Measurements from ENCODE around the gene HOMER2.

DNA sequence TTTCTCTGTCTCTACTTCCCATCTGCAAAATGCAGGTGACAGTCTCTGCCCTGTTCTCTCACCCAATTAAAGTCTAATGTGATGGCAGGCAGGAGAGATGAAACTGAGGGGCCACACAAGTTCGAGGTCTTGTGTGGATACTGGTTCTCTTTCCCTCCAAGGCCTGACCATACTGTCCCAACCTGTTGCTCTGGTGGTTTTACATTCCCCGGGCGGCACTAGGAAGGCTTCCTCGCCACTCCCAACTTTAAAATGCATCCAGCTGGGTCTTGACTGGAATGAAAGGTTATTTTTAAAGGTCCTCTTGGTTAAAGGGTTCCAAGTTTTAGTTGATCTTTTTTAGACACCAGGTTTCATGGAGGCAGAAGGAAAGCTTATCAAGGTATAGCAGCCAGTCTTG is 105.9 kb downstream of the HOMER2 start:
- TF ChIP-seq, protein P1, sequence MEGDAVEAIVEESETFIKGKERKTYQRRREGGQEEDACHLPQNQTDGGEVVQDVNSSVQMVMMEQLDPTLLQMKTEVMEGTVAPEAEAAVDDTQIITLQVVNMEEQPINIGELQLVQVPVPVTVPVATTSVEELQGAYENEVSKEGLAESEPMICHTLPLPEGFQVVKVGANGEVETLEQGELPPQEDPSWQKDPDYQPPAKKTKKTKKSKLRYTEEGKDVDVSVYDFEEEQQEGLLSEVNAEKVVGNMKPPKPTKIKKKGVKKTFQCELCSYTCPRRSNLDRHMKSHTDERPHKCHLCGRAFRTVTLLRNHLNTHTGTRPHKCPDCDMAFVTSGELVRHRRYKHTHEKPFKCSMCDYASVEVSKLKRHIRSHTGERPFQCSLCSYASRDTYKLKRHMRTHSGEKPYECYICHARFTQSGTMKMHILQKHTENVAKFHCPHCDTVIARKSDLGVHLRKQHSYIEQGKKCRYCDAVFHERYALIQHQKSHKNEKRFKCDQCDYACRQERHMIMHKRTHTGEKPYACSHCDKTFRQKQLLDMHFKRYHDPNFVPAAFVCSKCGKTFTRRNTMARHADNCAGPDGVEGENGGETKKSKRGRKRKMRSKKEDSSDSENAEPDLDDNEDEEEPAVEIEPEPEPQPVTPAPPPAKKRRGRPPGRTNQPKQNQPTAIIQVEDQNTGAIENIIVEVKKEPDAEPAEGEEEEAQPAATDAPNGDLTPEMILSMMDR (IDR thresholded peaks at IDR 0.05), result no peak
- TF ChIP-seq POLR2A (IDR thresholded peaks at IDR 0.05) (no peak), POLR2AphosphoS5 (IDR thresholded peaks at IDR 0.05) (no peak)
